ENCODE results near the gene PCGF1. TPM values are rescaled to one million over a fixed set of nuclear protein-coding genes. Genes with fewer than 3 reads are reported as not detected.

Gene PCGF1
- total RNA-seq, 1 donor from 2014 or later = 31.2 TPM

DNA sequence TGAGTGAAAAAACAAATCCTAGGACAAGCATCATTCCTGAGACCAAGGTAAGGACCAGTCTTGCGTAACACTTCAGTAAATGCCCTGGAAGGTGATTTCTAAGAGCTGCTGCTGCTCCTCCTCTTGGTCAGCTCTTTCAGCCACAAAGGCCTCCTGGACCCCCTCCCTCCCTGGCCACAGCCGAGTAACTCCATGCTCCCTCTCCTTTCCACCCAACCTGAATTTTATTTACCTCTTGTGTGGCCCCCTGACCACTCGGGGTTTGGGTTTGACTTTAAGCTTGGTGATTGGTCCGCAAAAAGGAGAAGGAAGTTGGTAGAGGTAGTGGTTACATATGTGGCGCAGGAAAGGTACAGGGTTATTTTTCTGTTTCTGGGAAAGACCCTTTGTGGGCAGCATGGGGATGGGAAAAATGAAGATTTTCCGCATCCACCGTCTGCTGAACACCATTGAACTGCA lies 31.4 kb upstream of the PCGF1 start:
- intact Hi-C loops (cut with micrococcal nuclease) = no loop called here

GRCh38 chr2:74537140-74537539 lies 29.6 kb upstream of the PCGF1 start:
- intact Hi-C loops (cut with micrococcal nuclease) = no loop called here

- intact Hi-C loops (cut with micrococcal nuclease) = no loop called here
These were observed 28.9 kb upstream of the PCGF1 start for GRCh38 chr2:74536166-74536950.

- intact Hi-C loops (cut with micrococcal nuclease) = no loop called here
These were observed 28.0 kb upstream of the PCGF1 start for GRCh38 chr2:74535440-74535965.

DNA sequence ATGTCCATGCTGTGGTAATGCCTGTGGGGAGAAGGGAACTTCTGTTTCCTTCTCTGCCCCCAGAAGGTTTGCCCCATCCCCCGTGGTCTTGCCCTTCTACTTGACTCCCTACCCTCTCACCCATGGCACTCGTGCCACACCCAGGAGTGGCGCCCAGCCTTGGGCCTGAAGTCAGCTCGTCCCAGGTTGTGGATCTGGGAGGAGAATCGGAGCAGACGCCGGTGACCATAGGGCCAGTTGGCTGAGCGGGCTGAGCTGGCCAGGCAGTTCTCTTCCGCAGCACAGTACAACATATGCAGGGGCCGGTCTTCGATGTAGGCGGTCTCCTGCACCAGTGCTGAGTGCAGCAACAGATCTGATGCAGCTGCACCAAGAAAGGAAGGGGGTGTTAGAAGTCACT lies 26.9 kb upstream of the PCGF1 start:
- intact Hi-C loops (cut with micrococcal nuclease) = loop anchor here (5.0 kb wide), 1 partner anchor 37 kb away; the partner anchor contains the start of gene LBX2

DNA sequence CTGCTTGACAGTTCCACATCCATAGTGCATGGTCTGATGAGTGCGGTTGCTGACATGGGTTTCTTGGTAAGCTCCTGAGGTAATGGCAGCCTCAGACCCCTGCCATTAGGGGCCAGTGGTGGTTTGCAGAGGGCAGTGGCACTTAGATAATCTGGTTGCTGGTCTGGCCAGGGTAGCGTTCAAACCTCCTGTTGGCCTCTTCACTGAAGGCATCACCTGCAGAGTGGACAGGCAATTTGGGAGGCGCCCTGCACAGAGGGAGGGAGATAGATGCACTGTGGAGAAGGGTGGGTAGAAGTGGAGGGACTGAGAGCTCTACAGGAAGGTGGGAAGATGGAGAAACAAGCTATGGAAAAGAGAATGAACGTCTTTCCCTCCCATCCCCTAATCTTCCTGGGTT lies 26.0 kb upstream of the PCGF1 start:
- intact Hi-C loops (cut with micrococcal nuclease) = loop anchor here (5.0 kb wide), 1 partner anchor 36 kb away; the partner anchor contains the start of gene LBX2

DNA sequence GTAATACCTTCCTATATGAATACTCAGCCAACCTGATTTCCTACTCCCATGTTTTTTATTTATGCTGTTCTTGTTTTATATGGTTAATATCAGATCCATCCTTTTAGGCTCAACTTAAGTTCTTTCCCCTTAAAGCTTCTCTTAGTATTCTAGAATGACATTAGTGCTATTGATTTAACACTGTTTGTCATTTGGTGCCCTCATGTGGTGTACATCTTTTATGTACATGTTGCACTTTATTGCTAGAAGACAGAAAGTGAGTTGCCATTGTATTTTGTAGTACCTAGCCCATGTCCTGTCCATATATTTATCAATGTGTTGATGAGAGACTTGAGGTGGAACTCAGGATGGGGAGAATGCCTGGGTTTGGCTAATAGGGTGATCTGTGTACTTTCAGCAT lies 24.7 kb upstream of the PCGF1 start:
- intact Hi-C loops (cut with micrococcal nuclease) = loop anchor here (1.0 to 5.0 kb wide), 2 partner anchors 35 to 282 kb away; partner anchors contain the start of gene LBX2

GRCh38 chr2:74531666-74532065 lies 24.2 kb upstream of the PCGF1 start:
- intact Hi-C loops (cut with micrococcal nuclease) = loop anchor here (1.0 to 5.0 kb wide), 2 partner anchors 34 to 281 kb away; partner anchors contain the start of gene LBX2

DNA sequence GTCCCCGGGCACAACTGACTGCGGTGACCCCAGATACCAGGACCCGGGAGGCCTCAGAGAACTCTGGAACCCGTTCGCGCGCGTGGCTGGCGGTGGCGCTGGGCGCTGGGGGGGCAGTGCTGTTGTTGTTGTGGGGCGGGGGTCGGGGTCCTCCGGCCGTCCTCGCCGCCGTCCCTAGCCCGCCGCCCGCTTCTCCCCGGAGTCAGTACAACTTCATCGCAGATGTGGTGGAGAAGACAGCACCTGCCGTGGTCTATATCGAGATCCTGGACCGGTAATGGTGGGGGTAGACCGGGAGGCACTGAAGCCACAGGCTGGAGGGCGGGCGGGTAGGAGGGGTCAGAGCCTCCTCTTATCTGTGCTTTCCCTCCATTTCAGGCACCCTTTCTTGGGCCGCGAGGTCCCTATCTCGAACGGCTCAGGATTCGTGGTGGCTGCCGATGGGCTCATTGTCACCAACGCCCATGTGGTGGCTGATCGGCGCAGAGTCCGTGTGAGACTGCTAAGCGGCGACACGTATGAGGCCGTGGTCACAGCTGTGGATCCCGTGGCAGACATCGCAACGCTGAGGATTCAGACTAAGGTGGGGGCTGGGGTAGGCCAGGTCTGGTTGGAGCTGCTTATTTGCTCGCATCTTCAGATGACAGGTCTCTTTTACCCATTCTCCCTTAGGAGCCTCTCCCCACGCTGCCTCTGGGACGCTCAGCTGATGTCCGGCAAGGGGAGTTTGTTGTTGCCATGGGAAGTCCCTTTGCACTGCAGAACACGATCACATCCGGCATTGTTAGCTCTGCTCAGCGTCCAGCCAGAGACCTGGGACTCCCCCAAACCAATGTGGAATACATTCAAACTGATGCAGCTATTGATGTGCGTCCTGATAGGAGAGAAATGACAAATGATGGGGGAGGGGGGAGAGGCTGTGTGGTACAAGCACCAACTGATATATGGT lies 23.0 kb upstream of the PCGF1 start:
- intact Hi-C loops (cut with micrococcal nuclease) = loop anchor here (5.0 kb wide), 1 partner anchor 33 kb away; the partner anchor contains the start of gene LBX2

DNA sequence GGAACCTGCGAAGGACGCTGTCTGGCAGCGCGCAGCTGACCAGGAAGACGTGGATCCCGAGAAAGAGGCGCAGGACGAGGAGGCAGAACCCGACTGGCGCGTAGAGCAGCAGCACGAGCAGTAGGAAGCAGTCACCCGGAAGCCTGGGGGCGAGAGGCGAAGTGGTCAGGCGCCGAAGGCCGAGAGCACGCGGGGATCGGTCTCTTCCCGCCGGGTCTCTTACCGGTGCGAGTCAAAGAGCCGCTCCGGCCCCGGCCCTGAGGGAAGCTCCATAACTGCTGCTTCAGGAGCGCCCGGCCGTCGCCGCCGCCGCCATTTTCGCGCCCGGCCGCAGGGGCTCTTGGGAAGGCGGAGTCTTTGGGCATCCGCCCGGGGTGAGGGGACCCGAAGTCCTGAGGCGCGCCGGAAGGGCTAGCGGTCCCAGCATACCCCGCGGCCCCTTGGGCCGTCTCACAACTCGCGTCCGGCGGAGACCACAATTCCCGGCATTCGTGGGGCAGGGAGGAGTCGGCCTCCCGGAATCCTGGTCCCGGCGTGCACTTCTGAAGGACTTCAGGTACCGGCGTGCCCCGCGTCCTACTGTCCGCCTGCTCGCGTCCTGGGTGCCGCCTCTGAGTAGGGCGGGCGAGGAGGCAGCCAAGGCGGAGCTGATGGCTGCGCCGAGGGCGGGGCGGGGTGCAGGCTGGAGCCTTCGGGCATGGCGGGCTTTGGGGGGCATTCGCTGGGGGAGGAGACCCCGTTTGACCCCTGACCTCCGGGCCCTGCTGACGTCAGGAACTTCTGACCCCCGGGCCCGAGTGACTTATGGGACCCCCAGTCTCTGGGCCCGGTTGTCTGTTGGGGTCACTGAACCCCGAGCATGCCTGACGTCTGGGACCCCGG lies 22.1 kb upstream of the PCGF1 start, which contains the start of the genes AUP1 and HTRA2:
Gene AUP1 (minus strand): TSS at position 350 of the 882 bp plus-strand sequence. CDS start 77 bp downstream, at position 273.
Gene HTRA2 (plus strand): TSS at position 577 of the 882 bp plus-strand sequence. CDS start 74 bp downstream, at position 651.
- intact Hi-C loops (cut with micrococcal nuclease) = loop anchor here (1.0 to 5.0 kb wide), 11 partner anchors 15 to 793 kb away; partner anchors contain the start of genes C2orf81, DOK1, LBX2 and MRPL53

DNA sequence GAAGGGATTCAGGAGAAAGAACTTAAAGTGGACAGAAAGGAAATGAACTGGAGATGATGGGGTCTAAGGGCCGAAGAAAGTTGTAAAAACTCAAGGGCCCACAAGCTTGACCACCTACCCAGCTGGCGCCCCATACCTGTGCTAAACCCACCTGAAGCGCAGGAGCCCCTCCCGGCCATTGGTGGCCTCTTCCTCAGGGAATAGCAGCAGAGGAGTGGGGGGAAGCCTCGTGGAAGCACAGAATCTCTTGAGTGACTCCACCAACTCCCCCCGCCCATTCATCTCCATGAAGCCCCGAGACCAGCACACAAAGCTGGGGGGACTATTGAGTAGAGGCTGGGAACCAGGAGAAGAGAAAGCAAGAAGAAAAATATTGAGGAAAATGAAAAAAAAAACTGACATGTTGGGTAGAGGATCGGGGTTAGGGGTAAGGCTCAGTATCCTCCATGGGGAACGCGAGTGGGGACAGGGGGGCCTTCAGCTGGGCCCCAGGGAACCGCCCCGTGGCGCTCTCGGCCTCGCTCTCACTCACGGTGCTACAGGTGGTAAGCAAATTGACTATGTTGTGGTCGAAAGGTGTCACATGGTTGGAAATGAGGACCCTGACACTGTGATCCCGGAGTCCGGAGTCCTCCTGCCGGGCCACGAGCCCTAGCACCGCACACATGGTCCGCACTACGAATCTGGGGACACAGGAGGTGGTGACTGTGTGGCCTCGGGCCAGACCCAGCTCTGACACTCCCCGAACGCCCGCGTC lies 21.3 kb upstream of the PCGF1 start:
- intact Hi-C loops (cut with micrococcal nuclease) = loop anchor here (1.0 to 2.0 kb wide), 10 partner anchors 14 to 792 kb away; partner anchors contain the start of genes C2orf81, DOK1, MRPL53 and PCGF1

- intact Hi-C loops (cut with micrococcal nuclease) = loop anchor here (2.0 kb wide), 1 partner anchor 791 kb away; the partner anchor contains the start of gene TPRKB
These were observed 20.2 kb upstream of the PCGF1 start for GRCh38 chr2:74527741-74528140.

- intact Hi-C loops (cut with micrococcal nuclease) = no loop called here
These were observed 19.2 kb upstream of the PCGF1 start for GRCh38 chr2:74526649-74527230.

DNA sequence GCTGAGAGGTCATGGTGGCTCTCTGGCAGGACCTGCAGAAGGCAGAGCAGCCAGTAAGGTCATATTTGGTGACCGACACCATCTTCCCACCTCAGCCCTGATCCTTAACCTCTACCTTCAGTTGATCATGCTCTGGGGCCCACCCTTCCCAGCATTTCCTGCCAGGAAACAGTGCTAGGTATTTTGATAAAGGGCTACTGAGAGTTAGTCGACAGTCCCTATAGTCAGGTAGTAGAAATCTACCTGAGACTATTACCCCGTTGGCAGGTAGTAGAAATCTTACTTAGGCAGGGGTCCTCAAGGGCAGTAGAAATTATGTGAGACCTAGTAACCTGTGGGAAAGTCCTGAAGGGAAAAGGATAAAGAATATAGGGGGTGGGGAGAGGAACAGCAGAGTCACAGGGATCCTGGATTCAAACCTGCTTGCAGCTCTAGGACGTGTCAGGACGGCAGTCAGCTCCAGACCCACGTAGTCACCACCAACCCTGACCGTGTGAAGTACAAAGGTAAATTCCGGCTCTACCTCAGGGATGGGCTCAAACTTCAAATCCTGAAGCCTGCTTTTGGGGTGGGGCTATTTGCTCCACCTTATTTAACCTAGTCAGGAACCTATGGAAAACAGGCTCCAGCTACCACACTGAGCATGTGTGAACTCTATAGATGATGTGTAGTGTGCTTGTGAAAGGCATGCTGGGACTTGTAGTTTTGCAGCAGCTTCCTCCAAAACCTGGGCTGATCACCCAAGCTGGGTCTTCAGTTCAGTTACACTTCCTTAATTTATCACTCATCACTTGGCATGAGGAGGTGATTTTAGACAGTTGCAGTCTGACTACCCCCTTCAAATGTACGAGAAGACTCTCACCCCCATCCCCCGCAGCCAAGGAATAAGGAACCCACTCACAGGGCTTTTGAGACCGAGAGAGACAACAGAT lies 18.5 kb upstream of the PCGF1 start, which contains the start of gene DQX1:
Gene DQX1 (minus strand): TSS at position 515 of the 932 bp plus-strand sequence. CDS start 502 bp downstream, at position 13.
- intact Hi-C loops (cut with micrococcal nuclease) = no loop called here

DNA sequence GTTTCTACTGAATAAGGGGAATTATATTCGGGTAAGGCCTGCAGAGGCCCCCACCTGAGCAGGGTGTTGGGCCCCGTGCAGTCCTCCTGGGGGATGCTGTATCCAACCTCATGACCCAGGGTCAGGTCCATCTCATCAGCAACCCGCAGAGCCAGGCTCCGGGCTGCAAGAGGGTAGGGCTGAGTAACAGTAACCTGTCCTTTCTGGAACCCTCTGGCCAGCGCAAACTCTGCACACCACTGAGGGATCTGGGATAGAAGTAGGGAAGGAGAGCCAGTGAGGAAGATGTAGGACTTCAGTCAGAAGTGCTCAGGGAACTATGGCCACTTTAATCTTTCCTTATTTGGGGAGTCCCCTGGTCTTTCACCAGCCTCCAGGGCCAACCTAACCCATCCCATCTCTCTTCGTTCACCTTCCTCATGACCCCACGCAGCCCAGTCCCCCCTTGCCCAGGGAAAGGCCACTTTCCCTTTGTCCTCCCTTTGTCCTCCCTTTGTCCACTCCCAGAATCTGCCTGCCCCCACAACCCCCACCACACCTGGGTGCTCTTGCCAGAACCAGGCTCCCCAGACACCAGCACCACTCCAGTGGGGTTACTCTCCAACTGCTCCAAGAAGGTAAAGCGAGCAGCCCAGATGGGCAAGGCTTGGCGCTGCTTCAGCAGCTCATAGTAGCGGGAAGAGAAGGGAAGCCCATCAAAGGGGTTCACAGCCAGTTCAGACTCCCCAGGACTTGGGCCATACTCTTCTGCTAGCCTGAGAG lies 17.6 kb upstream of the PCGF1 start:
- intact Hi-C loops (cut with micrococcal nuclease) = no loop called here

DNA sequence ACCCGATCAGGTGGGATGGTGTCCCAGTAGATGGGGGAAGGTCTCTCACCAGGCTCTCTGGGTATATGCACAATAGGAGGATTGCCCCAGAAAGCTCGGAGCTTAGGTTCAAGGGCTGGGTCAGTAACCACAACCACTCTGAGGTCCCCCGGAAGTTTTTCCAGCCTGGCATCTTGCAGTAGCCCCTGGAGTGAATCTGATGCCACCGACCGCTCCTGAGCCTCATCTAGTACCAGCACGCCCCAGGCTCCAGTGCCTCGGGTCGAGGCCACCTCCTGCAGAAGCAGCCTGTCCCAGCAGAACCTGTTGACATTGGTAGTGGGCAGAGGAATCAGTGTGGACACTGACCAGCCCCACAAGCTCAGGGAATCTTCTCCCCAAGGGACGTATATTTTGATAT lies 16.5 kb upstream of the PCGF1 start:
- intact Hi-C loops (cut with micrococcal nuclease) = no loop called here

DNA sequence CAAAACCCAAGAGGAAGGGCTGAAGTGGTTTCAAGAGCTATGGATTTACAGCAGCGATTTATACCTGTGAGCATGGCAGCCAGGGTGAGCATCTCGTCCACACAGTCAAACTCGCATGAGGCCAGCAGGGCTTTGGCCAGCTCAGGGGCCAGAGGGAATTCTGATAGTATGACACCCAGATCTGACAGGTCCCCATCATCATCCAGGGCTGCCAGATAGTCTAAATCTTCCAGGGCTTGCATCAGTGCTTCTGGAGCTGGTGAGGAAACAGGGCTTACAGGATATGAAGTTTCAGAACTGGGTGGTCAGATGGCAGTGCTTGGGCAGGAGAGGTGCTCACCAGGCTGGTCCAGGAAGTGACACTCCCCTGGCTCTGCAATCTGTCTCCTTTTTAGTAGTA lies 15.0 kb upstream of the PCGF1 start:
- intact Hi-C loops (cut with micrococcal nuclease) = no loop called here
